OCI-M1 (cell line): ENCODE measurements around the gene FEZ2.

Source experiments
- DNase-seq: peaks from one replicate; lab custom pipeline; 2025; lab: John Stamatoyannopoulos, UW

FEZ2 gene

GRCh38 chr2:36561237-36561944, 36.6 kb downstream of the FEZ2 start:
- DNase-seq = no peak

- DNase-seq = no peak
Measured at GRCh38 chr2:36560726-36561125, 37.2 kb downstream of the FEZ2 start.

- no peak for DNase-seq
Measured at GRCh38 chr2:36559221-36559942, 38.6 kb downstream of the FEZ2 start.

- DNase-seq = no peak
Measured at GRCh38 chr2:36556842-36557241, 41.1 kb downstream of the FEZ2 start.

- no peak for DNase-seq
Measured at GRCh38 chr2:36555789-36556188, 42.2 kb downstream of the FEZ2 start.

GRCh38 chr2:36554531-36554930, 43.4 kb downstream of the FEZ2 start:
- DNase-seq = no peak

GRCh38 chr2:36553683-36554082, 44.3 kb downstream of the FEZ2 start:
- no peak for DNase-seq

- no peak for DNase-seq
Measured at GRCh38 chr2:36550006-36550405, 48.0 kb downstream of the FEZ2 start.

GRCh38 chr2:36549165-36549574, 48.8 kb downstream of the FEZ2 start:
- DNase-seq = no peak

- no peak for DNase-seq
Measured at GRCh38 chr2:36547906-36548305, 50.1 kb downstream of the FEZ2 start.

GRCh38 chr2:36545871-36546416, 52.0 kb downstream of the FEZ2 start:
- no peak for DNase-seq

- DNase-seq = peak; percentile 17
Measured at GRCh38 chr2:36544638-36545338, 53.2 kb downstream of the FEZ2 start.

GRCh38 chr2:36541891-36542595, 55.9 kb downstream of the FEZ2 start:
- no peak for DNase-seq

- no peak for DNase-seq
Measured at GRCh38 chr2:36540986-36541754, 56.8 kb downstream of the FEZ2 start.

GRCh38 chr2:36539631-36540030, 58.3 kb downstream of the FEZ2 start:
- no peak for DNase-seq

GRCh38 chr2:36538335-36538734, 59.6 kb downstream of the FEZ2 start:
- peak; percentile 87 for DNase-seq

- DNase-seq = peak; percentile 54
Measured at GRCh38 chr2:36536776-36537175, 61.2 kb downstream of the FEZ2 start.

- no peak for DNase-seq
Measured at GRCh38 chr2:36535099-36535498, 62.9 kb downstream of the FEZ2 start.

GRCh38 chr2:36534275-36534799, 63.6 kb downstream of the FEZ2 start:
- no peak for DNase-seq

- peak; percentile 82 for DNase-seq
Measured at GRCh38 chr2:36530983-36531354, 67.0 kb downstream of the FEZ2 start.
